Kidney (tissue), 14 donors: ENCODE results near the gene SNX5. TPM values are rescaled to one million over a fixed set of nuclear protein-coding genes. Genes with fewer than 3 reads are reported as not detected.

Experiments used
- DNase-seq, 5 donors: peaks; one replicate each; pipeline ENCODE4 v3.0.0-alpha.2; 2013 to 2020
- FAIRE-seq: peaks from 2 replicates; lab custom pipeline; 2012; peaks lifted over from hg19 to GRCh38; lab: Jason Lieb, UNC
- H3K27ac ChIP-seq, 2 donors: one replicate each; pipeline ENCODE4 v1.7.0; 2013; ENCODE audit warnings: low read depth in 2 of 2, low read length in 2 of 2, inconsistent platforms in 1 of 2
- H3K27me3 ChIP-seq: one replicate; pipeline ENCODE4 v1.7.1; 2013; ENCODE audit warnings: low read length, inconsistent platforms; ENCODE audit not compliant: control insufficient read depth, insufficient read depth
- H3K36me3 ChIP-seq, 3 donors: one replicate each; pipeline versions ENCODE4 v1.7.0 to v1.7.1; 2013; ENCODE audit warnings: low read length in 3 of 3, control low read depth in 1 of 3, inconsistent platforms in 1 of 3; ENCODE audit not compliant: insufficient read depth in 3 of 3, control insufficient read depth in 2 of 3
- H3K4me1 ChIP-seq, 3 donors: one replicate each; pipeline versions ENCODE4 v1.7.0 to v1.7.1; 2013; ENCODE audit warnings: low read length in 3 of 3, inconsistent platforms in 1 of 3, low read depth in 1 of 3; ENCODE audit not compliant: control insufficient read depth in 2 of 3, insufficient read depth in 2 of 3
- H3K4me3 ChIP-seq, 3 donors: one replicate each; pipeline versions ENCODE4 v1.7.0 to v1.8.1; 2013; ENCODE audit warnings: low read length in 3 of 3, control low read depth in 1 of 3, inconsistent platforms in 1 of 3
- H3K9ac ChIP-seq, 3 donors: one replicate each; pipeline versions ENCODE4 v1.7.0 to v1.7.1; 2013; ENCODE audit warnings: low read length in 3 of 3, control low read depth in 1 of 3, inconsistent platforms in 1 of 3
- H3K9me3 ChIP-seq, 3 donors: one replicate each; pipeline versions ENCODE4 v1.7.0 to v1.7.1; 2013; ENCODE audit warnings: low read length in 3 of 3, control low read depth in 1 of 3, inconsistent platforms in 1 of 3; ENCODE audit not compliant: control insufficient read depth in 2 of 3, insufficient read depth in 1 of 3
- intact Hi-C: fragments of 100-400 bp; cut with DNase I; formaldehyde crosslinking; loops from one replicate; pipeline ENCODE4 v1.11.1; 2022
- polyA plus RNA-seq: library from polyadenylated mRNA; stranded (reverse); fragments of 350-450 nt; fragmentation: Illumina TruSeq; extraction: RNeasy Lipid Tissue Mini Kit (QIAGEN cat#74804); gene quantifications from one replicate; pipeline ENCODE4 v1.2.3, GENCODE V29; 2014; ENCODE audit warnings: low read depth, low replicate concordance; ENCODE audit not compliant: insufficient read depth
- total RNA-seq: library from RNA; stranded (reverse); fragmentation: NEBNext Ultra II Directional; extraction: Animal tissue kit (Norgen Biotek cat#: 25700); gene quantifications from one replicate; pipeline ENCODE4 v1.2.1, GENCODE V29; 2021
- TF ChIP-seq, protein P1 (sequence below): IDR thresholded peaks from 3 replicates; pipeline ENCODE4 v1.5.1; 2012; ENCODE audit warnings: mild to moderate bottlenecking, moderate library complexity, borderline replicate concordance; ENCODE audit not compliant: insufficient read depth; ENCODE audit errors: extremely low read depth
- donor health status: control.
- donor health status: control.
- donor health status: control.
- donor health status: control.
- donor health status: control.
- donor health status: DM: yes; HTN: yes; CAD: no.
- donor health status: Normal renal cell carcinoma (clear cell type).

Gene SNX5
- total and polyA plus RNA-seq, 2 donors from 2014 or later, result 94.9 to 133 TPM

DNA sequence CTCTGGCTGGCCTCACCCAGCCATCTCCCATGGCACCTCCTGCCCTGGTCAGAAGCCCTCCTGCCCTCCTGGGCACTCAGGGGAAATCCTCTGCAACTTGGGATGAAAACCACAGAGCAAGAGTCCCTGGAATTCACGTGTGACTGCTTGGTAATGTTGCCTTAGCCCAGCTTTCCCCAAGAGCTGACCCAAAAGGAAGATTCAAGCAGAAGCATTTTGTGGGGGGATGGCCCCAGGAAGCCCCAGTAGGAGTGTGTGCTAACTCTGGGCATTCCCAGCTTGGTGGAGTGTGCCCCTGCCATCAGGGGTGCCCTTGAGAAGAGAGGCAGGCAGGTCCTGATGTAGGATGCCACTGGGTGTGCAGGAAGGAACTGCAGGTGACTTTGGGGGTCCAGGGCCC is 35.5 kb downstream of the SNX5 start:
- H3K27me3 ChIP-seq, result no peaks in the 10 kb centered on the region
- TF ChIP-seq, protein P1, sequence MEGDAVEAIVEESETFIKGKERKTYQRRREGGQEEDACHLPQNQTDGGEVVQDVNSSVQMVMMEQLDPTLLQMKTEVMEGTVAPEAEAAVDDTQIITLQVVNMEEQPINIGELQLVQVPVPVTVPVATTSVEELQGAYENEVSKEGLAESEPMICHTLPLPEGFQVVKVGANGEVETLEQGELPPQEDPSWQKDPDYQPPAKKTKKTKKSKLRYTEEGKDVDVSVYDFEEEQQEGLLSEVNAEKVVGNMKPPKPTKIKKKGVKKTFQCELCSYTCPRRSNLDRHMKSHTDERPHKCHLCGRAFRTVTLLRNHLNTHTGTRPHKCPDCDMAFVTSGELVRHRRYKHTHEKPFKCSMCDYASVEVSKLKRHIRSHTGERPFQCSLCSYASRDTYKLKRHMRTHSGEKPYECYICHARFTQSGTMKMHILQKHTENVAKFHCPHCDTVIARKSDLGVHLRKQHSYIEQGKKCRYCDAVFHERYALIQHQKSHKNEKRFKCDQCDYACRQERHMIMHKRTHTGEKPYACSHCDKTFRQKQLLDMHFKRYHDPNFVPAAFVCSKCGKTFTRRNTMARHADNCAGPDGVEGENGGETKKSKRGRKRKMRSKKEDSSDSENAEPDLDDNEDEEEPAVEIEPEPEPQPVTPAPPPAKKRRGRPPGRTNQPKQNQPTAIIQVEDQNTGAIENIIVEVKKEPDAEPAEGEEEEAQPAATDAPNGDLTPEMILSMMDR, result no peak
- DNase-seq (no peak), FAIRE-seq (no peak)
- peaks cover 5 to 18% (median 10%) of the 10 kb centered on the region in 3 donors for H3K4me1 ChIP-seq
- H3K9me3 ChIP-seq, result no peaks in the 10 kb centered on the region
- H3K27ac ChIP-seq, result no peak overlapping the region
- no peaks in the 10 kb centered on the region for H3K36me3 ChIP-seq
- H3K9ac ChIP-seq, result no peak overlapping the region
- intact Hi-C loops, result no loop called here
- H3K4me3 ChIP-seq, result no peak overlapping the region

- H3K9ac ChIP-seq, result no peak overlapping the region
- H3K27me3 ChIP-seq, result no peaks in the 10 kb centered on the region
- H3K4me3 ChIP-seq, result no peak overlapping the region
- TF ChIP-seq, protein P1, result no peak
- H3K9me3 ChIP-seq, result no peaks in the 10 kb centered on the region
- H3K36me3 ChIP-seq, result no peaks in the 10 kb centered on the region
- intact Hi-C loops, result no loop called here
- no peak for FAIRE-seq
- DNase-seq, result no peak
- peaks cover 5 to 13% (median 9%) of the 10 kb centered on the region in 3 donors for H3K4me1 ChIP-seq
- H3K27ac ChIP-seq, result no peak overlapping the region
Observed at GRCh38 chr20:17932396-17932795, 36.2 kb downstream of the SNX5 start.

GRCh38 chr20:17931513-17931912 is 37.1 kb downstream of the SNX5 start:
- intact Hi-C loops, result no loop called here
- TF ChIP-seq, protein P1, result no peak
- H3K9me3 ChIP-seq, result no peaks in the 10 kb centered on the region
- H3K9ac ChIP-seq, result no peak overlapping the region
- DNase-seq, result no peak
- H3K4me1 ChIP-seq, result peaks cover 0 to 5% (median 5%) of the 10 kb centered on the region in 3 donors
- no peaks in the 10 kb centered on the region for H3K27me3 ChIP-seq
- H3K36me3 ChIP-seq, result no peaks in the 10 kb centered on the region
- H3K27ac ChIP-seq, result no peak overlapping the region
- FAIRE-seq, result no peak
- no peak overlapping the region for H3K4me3 ChIP-seq
